Loucy (cell line): Measurements from ENCODE around the gene MACF1.
"Not testable (repeated sequence)": the region's sequence is repeated elsewhere in the genome, so short reads cannot be mapped to it uniquely, and the experiment has no call there.

Experiments
- H2AFZ ChIP-seq: fragments of 200-600 bp; sonication (generic); 2 replicates; pipeline ENCODE4 v1.6.0; 2016; ENCODE audit warnings: antibody characterized with exemption, mild to moderate bottlenecking, low read length, moderate library complexity
- H3F3A ChIP-seq: fragments of 200-600 bp; 2 replicates; pipeline ENCODE4 v1.6.0; 2016; ENCODE audit warnings: antibody characterized with exemption, low read depth, mild to moderate bottlenecking
- H3K27me3 ChIP-seq: fragments of 200-600 bp; sonication (generic); 2 replicates; pipeline ENCODE4 v1.6.1; 2014; ENCODE audit warnings: low read length, mild to moderate bottlenecking; ENCODE audit not compliant: insufficient read depth, poor library complexity, severe bottlenecking
- H3K36me3 ChIP-seq: fragments of 200-600 bp; sonication (generic); 2 replicates; pipeline ENCODE4 v1.6.1; 2016; ENCODE audit warnings: low read length; ENCODE audit not compliant: insufficient read depth
- H3K4me1 ChIP-seq: fragments of 200-600 bp; sonication (generic); 2 replicates; pipeline ENCODE4 v1.5.1; 2014; ENCODE audit warnings: low read length, mild to moderate bottlenecking; ENCODE audit not compliant: insufficient read depth, poor library complexity, severe bottlenecking
- H3K4me2 ChIP-seq: fragments of 200-600 bp; sonication (generic); 2 replicates; pipeline ENCODE4 v1.6.0; 2014; ENCODE audit warnings: antibody characterized with exemption, low read length, low read depth, mild to moderate bottlenecking; ENCODE audit not compliant: poor library complexity, severe bottlenecking
- H3K4me3 ChIP-seq: fragments of 200-600 bp; sonication (generic); 2 replicates; pipeline ENCODE4 v1.5.1; 2014; ENCODE audit warnings: low read length, mild to moderate bottlenecking, mixed read lengths; ENCODE audit not compliant: poor library complexity, severe bottlenecking
- H3K79me2 ChIP-seq: fragments of 200-600 bp; sonication (generic); 2 replicates; pipeline ENCODE4 v1.6.1; 2014; ENCODE audit warnings: low read length; ENCODE audit not compliant: insufficient read depth
- H3K9ac ChIP-seq: fragments of 200-600 bp; sonication (generic); 2 replicates; pipeline ENCODE4 v1.6.0; 2014; ENCODE audit warnings: mild to moderate bottlenecking, low read depth, low read length, moderate library complexity; ENCODE audit not compliant: poor library complexity, severe bottlenecking
- H3K9me2 ChIP-seq: fragments of 200-600 bp; sonication (generic); replicated peaks from 2 replicates; pipeline ENCODE4 v1.6.1; 2016; ENCODE audit warnings: low read depth, low read length, mixed read lengths
- H3K9me3 ChIP-seq: fragments of 200-600 bp; sonication (generic); 2 replicates; pipeline ENCODE4 v1.6.1; 2014; ENCODE audit warnings: mild to moderate bottlenecking, antibody characterized with exemption, low read length, low read depth; ENCODE audit not compliant: insufficient read depth
- H4K20me1 ChIP-seq: fragments of 200-600 bp; sonication (generic); 2 replicates; pipeline ENCODE4 v1.6.0; 2014; ENCODE audit warnings: antibody characterized with exemption, low read length, mild to moderate bottlenecking; ENCODE audit not compliant: insufficient read depth, poor library complexity, severe bottlenecking
- CTCF ChIP-seq: fragments of 200-600 bp; sonication (generic); conservative IDR thresholded peaks from 2 replicates; pipeline ENCODE4 v1.5.1; 2014; ENCODE audit warnings: mild to moderate bottlenecking, antibody characterized with exemption, low read length
- EZH2phosphoT487 ChIP-seq: fragments of 200-600 bp; IDR thresholded peaks from 2 replicates; pipeline ENCODE4 v1.6.1; 2018; ENCODE audit warnings: antibody characterized with exemption, mild to moderate bottlenecking, moderate library complexity, borderline replicate concordance

The MACF1 gene

GRCh38 chr1:39474810-39475209 is 270.3 kb downstream of the MACF1 start:
- TF ChIP-seq EZH2phosphoT487 (no peak), CTCF (no peak)
- Histone ChIP-seq H4K20me1 (no peaks in the 10 kb centered on the region), H3K9me2 (no peaks in the 10 kb centered on the region), H3K9ac (no peak overlapping the region), H3K4me3 (no peak overlapping the region), H3K79me2 (no peaks in the 10 kb centered on the region), H3F3A (no peaks in the 10 kb centered on the region), H3K36me3 (peaks cover 64% of the 10 kb centered on the region), H3K4me2 (no peak overlapping the region), H3K27me3 (no peaks in the 10 kb centered on the region), H3K9me3 (no peaks in the 10 kb centered on the region), H2AFZ (no peak overlapping the region), H3K4me1 (no peaks in the 10 kb centered on the region)

GRCh38 chr1:39475551-39475950 is 271.1 kb downstream of the MACF1 start:
- H4K20me1 ChIP-seq, H2AFZ ChIP-seq, H3K79me2 ChIP-seq, H3K9ac ChIP-seq, H3K27me3 ChIP-seq, H3K4me2 ChIP-seq, H3K9me2 ChIP-seq, H3K4me3 ChIP-seq, H3K4me1 ChIP-seq, H3F3A ChIP-seq, H3K9me3 ChIP-seq: not testable (repeated sequence)
- H3K36me3 ChIP-seq = peaks cover 64% of the 10 kb centered on the region

- no peaks in the 10 kb centered on the region for H3F3A ChIP-seq
- H3K27me3 ChIP-seq = no peaks in the 10 kb centered on the region
- H2AFZ ChIP-seq = no peak overlapping the region
- no peaks in the 10 kb centered on the region for H3K9me2 ChIP-seq
- no peak overlapping the region for H3K9ac ChIP-seq
- H4K20me1 ChIP-seq = no peaks in the 10 kb centered on the region
- no peaks in the 10 kb centered on the region for H3K79me2 ChIP-seq
- H3K4me3 ChIP-seq = no peak overlapping the region
- H3K4me1 ChIP-seq = no peaks in the 10 kb centered on the region
- no peaks in the 10 kb centered on the region for H3K9me3 ChIP-seq
- peaks cover 58% of the 10 kb centered on the region for H3K36me3 ChIP-seq
- no peak overlapping the region for H3K4me2 ChIP-seq
- no peak for TF ChIP-seq EZH2phosphoT487
- no peak for TF ChIP-seq CTCF
Measured at GRCh38 chr1:39478126-39478915, 273.8 kb downstream of the MACF1 start.

DNA sequence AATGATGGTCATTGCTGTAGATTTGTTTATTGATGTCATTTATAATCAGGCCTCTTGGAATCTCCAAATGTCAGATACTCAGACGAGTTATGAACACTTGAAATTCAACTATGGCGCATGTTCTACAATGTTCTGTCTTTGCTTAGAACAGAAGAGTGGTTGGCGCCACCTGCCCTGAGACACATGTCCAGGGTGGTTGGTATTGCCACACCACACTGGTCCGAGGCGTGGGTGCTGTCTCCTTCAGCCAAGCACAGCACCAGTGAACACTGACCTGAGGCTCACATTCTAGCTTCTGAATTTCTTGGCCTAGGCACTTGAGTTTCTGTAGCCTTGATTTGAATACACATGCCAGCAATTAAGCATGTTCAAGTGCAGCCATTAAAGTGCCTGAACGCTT is 276.8 kb downstream of the MACF1 start:
- TF ChIP-seq EZH2phosphoT487 (no peak), CTCF (no peak)
- no peaks in the 10 kb centered on the region for H3F3A ChIP-seq
- no peaks in the 10 kb centered on the region for H3K9me2 ChIP-seq
- no peak overlapping the region for H3K4me2 ChIP-seq
- H3K4me3 ChIP-seq = no peak overlapping the region
- no peak overlapping the region for H3K9ac ChIP-seq
- H3K4me1 ChIP-seq = no peaks in the 10 kb centered on the region
- H2AFZ ChIP-seq = no peak overlapping the region
- H3K79me2 ChIP-seq = no peaks in the 10 kb centered on the region
- peaks cover 76% of the 10 kb centered on the region for H3K36me3 ChIP-seq
- H4K20me1 ChIP-seq = no peaks in the 10 kb centered on the region
- H3K27me3 ChIP-seq = no peaks in the 10 kb centered on the region
- H3K9me3 ChIP-seq = no peaks in the 10 kb centered on the region
